Measurements from ENCODE around the gene P2RY13.
A peak's percentile ranks its signal among the peaks of the same experiment; 100 is the strongest.

P2RY13 gene

GRCh38 chr3:151322511-151322910, 6.8 kb downstream of the P2RY13 start:
- FAIRE-seq (no peak), DNase-seq (ENCODE audit: insufficient read length, low spot score) (no peak)

- no peak for FAIRE-seq
- no peak for DNase-seq (ENCODE audit: insufficient read length, low spot score)
These were observed 7.8 kb downstream of the P2RY13 start for GRCh38 chr3:151321526-151321925.

DNA sequence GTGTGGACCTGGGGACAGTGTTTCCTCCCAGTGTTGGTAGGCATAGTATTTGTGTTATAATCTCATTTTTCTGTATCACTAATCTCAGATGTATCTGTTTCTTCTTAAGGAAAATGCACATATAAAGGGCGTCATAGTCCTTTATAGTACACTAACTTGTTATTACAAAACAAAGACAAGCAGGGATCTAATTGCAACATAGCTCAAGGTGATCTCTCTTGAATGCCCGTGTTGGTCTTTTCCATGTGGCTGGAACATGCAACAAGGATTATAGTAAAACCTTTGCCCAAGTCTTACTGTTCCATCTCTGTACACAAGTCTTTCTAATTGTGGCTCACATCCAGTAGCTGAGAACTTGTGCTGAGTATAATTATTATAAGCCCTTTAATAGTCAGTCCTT, 9.2 kb downstream of the P2RY13 start:
- DNase-seq (ENCODE audit: insufficient read length, low spot score) (no peak), FAIRE-seq (no peak)

DNA sequence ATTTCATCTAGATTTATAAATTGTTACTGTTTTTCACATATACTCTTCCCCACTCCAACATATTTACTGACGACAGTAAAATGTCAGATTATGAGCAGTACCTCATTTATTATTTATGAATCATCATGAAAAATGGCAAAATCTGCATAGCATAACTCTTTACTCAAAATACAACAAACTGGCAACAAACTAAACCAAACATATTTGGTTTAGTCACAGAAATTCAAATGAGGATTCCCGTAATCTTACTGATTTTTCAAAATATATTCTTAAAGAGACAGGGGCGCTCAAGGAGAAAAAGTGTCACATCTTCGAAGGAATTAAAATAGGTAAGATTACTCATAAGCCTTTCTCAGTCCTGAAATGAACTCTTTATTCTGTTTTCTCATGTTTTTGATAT, 9.7 kb downstream of the P2RY13 start:
- FAIRE-seq (no peak), DNase-seq (ENCODE audit: insufficient read length, low spot score) (no peak)

DNA sequence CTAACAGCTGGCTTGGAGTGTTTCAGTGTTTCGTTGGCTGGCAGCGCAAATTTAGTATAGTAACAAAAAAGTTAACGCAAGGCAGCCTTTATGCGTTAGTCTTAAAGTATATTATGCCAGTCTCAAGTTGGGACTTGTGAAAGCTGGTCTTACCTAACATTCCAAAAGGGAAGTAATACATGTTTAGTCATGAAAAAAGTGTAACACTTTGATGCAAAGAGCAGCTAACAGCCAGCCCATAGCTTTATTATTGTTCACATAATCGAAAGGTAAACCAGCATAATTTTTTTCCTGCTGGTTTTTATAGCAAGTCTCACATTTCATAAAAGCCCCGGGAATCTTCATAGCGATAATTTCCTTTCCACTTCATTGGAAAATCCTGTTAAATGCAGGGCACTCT, 10.4 kb downstream of the P2RY13 start:
- DNase-seq (ENCODE audit: insufficient read length, low spot score): no peak
- FAIRE-seq: no peak

DNA sequence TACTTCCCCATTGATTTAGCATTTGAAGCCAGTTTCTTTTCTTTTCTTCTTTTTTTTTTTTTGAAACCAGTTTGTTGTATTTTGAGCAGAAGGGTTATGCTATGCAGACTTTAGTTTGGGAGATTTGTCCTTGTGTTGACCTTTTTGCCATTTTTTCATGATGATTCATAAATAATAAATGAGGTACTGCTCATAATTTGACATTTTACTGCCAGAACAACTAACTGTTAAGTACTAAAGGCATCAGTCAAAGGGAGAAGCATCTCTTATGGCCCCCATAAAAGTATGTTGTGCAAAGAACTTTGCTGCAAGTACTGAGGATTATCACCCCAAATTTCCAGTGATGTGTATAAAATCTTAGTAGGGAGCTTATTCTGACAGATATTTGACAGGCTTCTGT, 11.0 kb downstream of the P2RY13 start:
- FAIRE-seq (no peak), DNase-seq (ENCODE audit: insufficient read length, low spot score) (no peak)

GRCh38 chr3:151316267-151316991, 12.9 kb downstream of the P2RY13 start, which contains the start of gene GPR87:
Gene GPR87 (minus strand): TSS chr3:151316820. CDS start chr3:151300100, 16,720 bp downstream.
- peak; percentile 52 for FAIRE-seq
- DNase-seq (ENCODE audit: insufficient read length, low spot score): no peak

DNA sequence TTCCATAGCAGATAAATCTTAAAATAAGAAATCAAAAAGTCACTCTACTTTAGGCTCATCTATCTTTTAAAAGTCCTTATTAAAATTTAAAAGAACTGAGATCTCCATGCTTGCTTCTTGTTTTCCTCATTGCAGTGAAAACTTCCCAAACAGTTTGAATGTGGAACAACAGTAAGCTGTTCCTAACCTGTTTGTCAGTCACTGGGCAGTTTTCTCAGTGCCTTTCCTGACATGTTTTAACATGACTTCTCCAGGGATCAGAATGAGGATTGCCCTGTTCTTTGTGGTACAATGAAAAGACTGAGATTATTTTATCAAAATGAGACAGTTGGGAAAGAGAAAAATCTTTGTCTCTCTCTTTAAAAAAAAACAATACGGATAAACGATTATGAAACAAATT, 13.5 kb downstream of the P2RY13 start:
- DNase-seq (ENCODE audit: insufficient read length, low spot score) (no peak), FAIRE-seq (no peak)

DNA sequence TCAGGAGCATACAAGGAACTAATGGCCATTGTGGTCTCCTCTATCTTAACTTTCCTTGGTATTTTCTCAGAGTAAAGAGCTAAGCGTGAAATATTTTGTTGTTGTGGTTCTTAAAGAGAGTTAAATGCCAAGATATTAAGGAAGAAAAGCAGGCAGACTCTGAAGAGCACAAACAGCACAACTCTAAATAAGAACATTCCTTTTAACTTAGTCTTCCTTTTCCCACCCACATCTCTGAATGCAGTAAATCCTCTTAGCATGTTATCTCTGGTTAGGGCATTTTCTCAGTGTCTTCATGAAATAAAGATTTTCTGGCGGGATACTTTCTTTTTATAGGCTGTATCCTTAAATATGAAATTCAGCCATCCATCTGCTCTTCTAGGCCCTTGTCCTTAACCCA, 14.2 kb downstream of the P2RY13 start:
- DNase-seq (ENCODE audit: insufficient read length, low spot score): no peak
- FAIRE-seq: no peak

GRCh38 chr3:151314593-151314992, 14.8 kb downstream of the P2RY13 start:
- DNase-seq (ENCODE audit: insufficient read length, low spot score): no peak
- FAIRE-seq: no peak

GRCh38 chr3:151314137-151314536, 15.2 kb downstream of the P2RY13 start:
- DNase-seq (ENCODE audit: insufficient read length, low spot score) (no peak), FAIRE-seq (no peak)

DNA sequence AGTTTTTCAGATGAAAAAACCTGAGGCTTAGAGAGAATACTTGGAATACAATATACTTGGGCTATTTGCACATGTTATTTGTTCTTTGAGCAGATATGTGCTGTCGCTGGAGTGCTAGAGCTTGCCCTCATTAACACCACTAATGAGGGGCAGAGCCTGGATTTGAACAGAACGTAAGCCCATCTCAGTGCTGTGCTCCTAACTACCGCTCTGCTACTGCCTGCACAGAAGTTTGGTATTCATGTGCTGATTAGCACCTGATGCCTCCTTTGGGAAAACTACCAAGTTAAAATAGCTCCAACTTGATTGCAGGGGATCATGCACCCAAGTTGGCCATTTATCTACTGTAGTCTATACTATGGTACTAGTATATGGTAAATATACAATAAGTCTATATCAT, 16.4 kb downstream of the P2RY13 start:
- FAIRE-seq (no peak), DNase-seq (ENCODE audit: insufficient read length, low spot score) (no peak)

GRCh38 chr3:151309566-151309965, 19.8 kb downstream of the P2RY13 start:
- no peak for FAIRE-seq
- DNase-seq (ENCODE audit: insufficient read length, low spot score): no peak

- FAIRE-seq: no peak
- no peak for DNase-seq (ENCODE audit: insufficient read length, low spot score)
These were observed 21.5 kb downstream of the P2RY13 start for GRCh38 chr3:151307583-151308488.

DNA sequence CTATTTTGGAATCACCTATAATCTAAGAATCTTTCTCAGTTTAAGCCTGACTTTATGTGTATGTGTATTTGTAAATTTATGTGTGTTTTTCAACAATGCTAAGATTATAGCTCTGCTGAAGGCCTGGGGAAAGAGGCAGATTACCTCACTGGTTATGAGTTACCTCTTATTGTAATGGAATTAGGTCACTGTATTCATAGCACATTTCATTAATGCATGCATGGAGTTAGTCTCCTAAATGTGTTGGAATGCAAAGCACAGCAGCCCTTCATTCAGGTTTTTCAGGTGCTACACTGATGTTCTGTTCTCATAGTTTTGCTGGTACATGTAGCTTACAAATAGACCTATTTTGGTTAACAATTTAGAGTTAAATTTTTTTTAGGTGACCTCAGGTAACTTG, 22.2 kb downstream of the P2RY13 start:
- DNase-seq (ENCODE audit: insufficient read length, low spot score) (no peak), FAIRE-seq (no peak)

DNA sequence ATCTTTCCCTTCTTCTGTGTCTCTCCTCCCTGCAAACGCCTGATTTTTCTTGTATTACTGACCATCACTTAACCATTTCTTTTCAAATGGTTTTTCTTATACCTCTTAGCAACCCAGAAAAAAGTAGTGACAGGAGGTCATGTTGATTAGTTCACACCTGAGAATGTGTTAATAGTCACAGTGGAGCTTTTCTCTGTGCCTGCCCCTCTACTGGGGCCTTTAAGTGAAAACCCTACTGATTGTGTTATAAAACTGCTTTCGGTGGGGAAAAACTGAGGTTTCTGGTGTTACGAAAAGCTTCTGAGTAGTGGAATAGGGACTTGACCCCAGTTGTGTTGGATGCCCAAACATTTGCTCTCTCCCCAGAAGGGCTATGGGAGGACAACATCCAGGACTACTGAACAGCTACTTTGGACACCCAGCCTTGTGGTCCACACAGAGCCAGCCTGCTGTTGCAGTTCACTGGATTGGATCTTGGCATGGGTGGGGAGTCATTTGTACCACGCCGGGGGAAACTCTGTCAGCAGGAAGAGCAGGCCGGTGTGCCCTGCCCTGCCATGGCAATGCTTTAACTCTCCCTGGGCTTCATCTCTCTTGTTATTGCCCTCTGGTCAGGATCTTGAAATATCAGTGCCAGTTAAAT, 23.1 kb downstream of the P2RY13 start:
- DNase-seq (ENCODE audit: insufficient read length, low spot score) (no peak), FAIRE-seq (no peak)

GRCh38 chr3:151305775-151306151, 23.6 kb downstream of the P2RY13 start:
- FAIRE-seq (no peak), DNase-seq (ENCODE audit: insufficient read length, low spot score) (no peak)

DNA sequence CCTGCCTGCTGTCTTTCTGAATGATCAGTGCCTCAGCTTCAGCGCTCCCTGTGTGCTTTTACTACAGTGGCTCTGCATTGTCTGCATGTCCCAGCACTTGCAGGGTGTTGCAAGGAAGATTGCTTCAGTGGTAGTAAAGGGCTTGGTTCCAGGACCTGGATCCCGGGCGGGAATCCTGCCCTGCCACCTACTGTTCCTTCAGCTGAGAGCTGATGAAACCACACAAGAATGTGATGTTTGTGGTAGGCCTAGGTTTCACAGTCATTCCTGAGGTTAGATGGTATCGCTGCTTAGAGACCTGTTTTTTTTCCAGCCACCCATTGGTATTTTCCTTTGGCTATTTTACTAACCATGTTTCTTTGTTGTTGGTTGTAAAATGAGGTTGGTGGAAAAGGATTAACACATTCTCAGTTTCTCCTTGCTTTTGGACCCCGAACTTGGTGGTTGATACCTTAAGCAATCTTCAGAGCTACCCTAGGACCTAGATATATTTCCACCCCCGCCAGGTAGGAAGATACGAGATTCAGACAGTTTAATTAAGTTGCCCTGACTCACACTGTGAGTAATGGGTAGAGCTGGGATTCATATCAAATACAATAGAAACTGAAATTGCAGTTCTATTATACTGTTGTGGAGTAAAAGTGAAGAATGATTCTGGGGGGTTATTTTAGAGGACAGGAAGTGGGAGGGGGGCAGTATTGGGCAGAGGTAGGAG, 24.1 kb downstream of the P2RY13 start:
- FAIRE-seq (no peak), DNase-seq (ENCODE audit: insufficient read length, low spot score) (no peak)

- no peak for FAIRE-seq
These were observed 25.6 kb downstream of the P2RY13 start for GRCh38 chr3:151303751-151304150.

GRCh38 chr3:151301787-151302186, 27.6 kb downstream of the P2RY13 start:
- no peak for FAIRE-seq
- DNase-seq (ENCODE audit: insufficient read length, low spot score): no peak

More at GRCh38 chr3:151303751-151304150, 25.6 kb downstream of the P2RY13 start:
- no peak for DNase-seq (ENCODE audit: insufficient read length, low spot score)

DNA sequence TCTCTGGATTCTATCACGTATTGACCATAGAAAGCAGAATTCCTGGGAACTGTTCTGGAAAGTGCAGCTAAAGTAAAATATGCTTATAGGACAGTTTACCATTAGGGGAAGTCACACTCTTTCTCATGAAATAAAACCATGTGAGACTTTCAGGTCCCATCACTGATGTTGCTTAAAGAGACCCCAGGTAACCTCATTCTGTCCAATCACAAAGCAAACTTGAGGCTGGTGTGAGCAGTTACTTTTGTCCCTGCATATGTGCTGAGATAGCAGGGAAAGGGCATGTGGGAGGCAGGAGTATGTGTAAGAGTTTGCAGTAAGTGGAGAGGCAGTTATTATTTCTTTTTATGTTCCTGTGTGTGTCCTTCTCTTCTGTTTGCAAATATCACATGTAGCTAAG, 28.8 kb downstream of the P2RY13 start:
- no peak for DNase-seq (ENCODE audit: insufficient read length, low spot score)
- FAIRE-seq: no peak
